GM10847 (cell line): Measurements from ENCODE around the gene CXADR.

Experiments
- POLR2A ChIP-seq: IDR thresholded peaks from 2 replicates; pipeline ENCODE4 v1.6.1; 2011; ENCODE audit not compliant: insufficient read length; ENCODE audit errors: extremely low read depth

CXADR gene

GRCh38 chr21:17560377-17561025 is 47.7 kb downstream of the CXADR start:
- TF ChIP-seq POLR2A, result no peak

- no peak for TF ChIP-seq POLR2A
Measured at GRCh38 chr21:17570786-17571185, 57.9 kb downstream of the CXADR start.

GRCh38 chr21:17572431-17572830 is 59.6 kb downstream of the CXADR start:
- no peak for TF ChIP-seq POLR2A

- TF ChIP-seq POLR2A, result no peak
Measured at GRCh38 chr21:17575076-17575475, 62.2 kb downstream of the CXADR start.

- no peak for TF ChIP-seq POLR2A
Measured at GRCh38 chr21:17576080-17576835, 63.4 kb downstream of the CXADR start.

- no peak for TF ChIP-seq POLR2A
Measured at GRCh38 chr21:17577701-17578100, 64.9 kb downstream of the CXADR start.

- TF ChIP-seq POLR2A, result no peak
Measured at GRCh38 chr21:17578162-17578561, 65.3 kb downstream of the CXADR start.

GRCh38 chr21:17578876-17579275 is 66.0 kb downstream of the CXADR start:
- TF ChIP-seq POLR2A, result no peak

- no peak for TF ChIP-seq POLR2A
Measured at GRCh38 chr21:17580319-17580718, 67.5 kb downstream of the CXADR start.

- TF ChIP-seq POLR2A, result no peak
Measured at GRCh38 chr21:17583898-17584297, 71.1 kb downstream of the CXADR start.

- TF ChIP-seq POLR2A, result no peak
Measured at GRCh38 chr21:17585875-17586450, 73.1 kb downstream of the CXADR start.

GRCh38 chr21:17590430-17590829 is 77.6 kb downstream of the CXADR start:
- TF ChIP-seq POLR2A, result no peak

- TF ChIP-seq POLR2A, result no peak
Measured at GRCh38 chr21:17597680-17598079, 84.8 kb downstream of the CXADR start.

GRCh38 chr21:17598437-17598836 is 85.6 kb downstream of the CXADR start:
- no peak for TF ChIP-seq POLR2A

GRCh38 chr21:17602874-17603273 is 90.0 kb downstream of the CXADR start:
- no peak for TF ChIP-seq POLR2A

GRCh38 chr21:17607684-17608083 is 94.8 kb downstream of the CXADR start:
- no peak for TF ChIP-seq POLR2A

GRCh38 chr21:17609681-17610080 is 96.8 kb downstream of the CXADR start:
- no peak for TF ChIP-seq POLR2A

- no peak for TF ChIP-seq POLR2A
Measured at GRCh38 chr21:17610911-17611310, 98.1 kb downstream of the CXADR start.
